ENCODE data around the gene MACROD2.

- TF ChIP-seq, protein P1, sequence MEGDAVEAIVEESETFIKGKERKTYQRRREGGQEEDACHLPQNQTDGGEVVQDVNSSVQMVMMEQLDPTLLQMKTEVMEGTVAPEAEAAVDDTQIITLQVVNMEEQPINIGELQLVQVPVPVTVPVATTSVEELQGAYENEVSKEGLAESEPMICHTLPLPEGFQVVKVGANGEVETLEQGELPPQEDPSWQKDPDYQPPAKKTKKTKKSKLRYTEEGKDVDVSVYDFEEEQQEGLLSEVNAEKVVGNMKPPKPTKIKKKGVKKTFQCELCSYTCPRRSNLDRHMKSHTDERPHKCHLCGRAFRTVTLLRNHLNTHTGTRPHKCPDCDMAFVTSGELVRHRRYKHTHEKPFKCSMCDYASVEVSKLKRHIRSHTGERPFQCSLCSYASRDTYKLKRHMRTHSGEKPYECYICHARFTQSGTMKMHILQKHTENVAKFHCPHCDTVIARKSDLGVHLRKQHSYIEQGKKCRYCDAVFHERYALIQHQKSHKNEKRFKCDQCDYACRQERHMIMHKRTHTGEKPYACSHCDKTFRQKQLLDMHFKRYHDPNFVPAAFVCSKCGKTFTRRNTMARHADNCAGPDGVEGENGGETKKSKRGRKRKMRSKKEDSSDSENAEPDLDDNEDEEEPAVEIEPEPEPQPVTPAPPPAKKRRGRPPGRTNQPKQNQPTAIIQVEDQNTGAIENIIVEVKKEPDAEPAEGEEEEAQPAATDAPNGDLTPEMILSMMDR (conservative IDR thresholded peaks at IDR 0.05): no peak
- no peak for TF ChIP-seq ZFX (IDR thresholded peaks at IDR 0.05)
Measured at GRCh38 chr20:15278041-15278440, 1282.7 kb downstream of the MACROD2 start.
